Measurements from ENCODE around the gene CISTR. TPM values are rescaled to one million over a fixed set of nuclear protein-coding genes. Genes with fewer than 3 reads are reported as not detected.

CISTR gene
- total RNA-seq, 4 donors from 2014 or later: not detected

DNA sequence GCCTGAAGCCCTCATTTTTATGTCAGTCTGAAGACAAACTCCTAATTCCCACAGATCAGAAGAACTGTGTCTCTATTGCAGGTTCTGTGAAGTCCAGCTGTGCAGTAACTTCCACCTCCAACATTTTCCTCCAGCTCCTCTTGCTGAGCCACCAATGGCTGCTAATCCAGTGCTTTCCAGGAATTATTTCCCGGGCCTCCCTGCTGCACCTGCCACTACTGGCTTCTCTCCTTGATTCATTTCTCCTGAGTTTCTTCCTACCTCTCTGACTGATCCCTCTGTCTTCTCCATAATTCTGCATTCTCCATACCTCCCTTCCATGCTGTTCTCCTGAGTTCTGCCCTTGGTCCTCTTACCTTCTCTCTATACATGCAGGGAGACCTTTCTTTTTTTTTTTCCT is 45.7 kb downstream of the CISTR start:
- H3K4me1 ChIP-seq: no peaks in the 10 kb centered on the region
- H3K4me3 ChIP-seq: no peak overlapping the region
- H3K9me3 ChIP-seq: no peaks in the 10 kb centered on the region
- in situ Hi-C loops (cut with MboI; ENCODE audit: low sequenced_read_pairs in 4 of 4) (no loop called here), intact Hi-C loops (cut with DNase I; ENCODE audit: low total_unique reads) (no loop called here)
- H3K36me3 ChIP-seq: no peaks in the 10 kb centered on the region
- ATAC-seq (no peak), DNase-seq (no peak)
- peaks cover 9 to 29% (median 13%) of the 10 kb centered on the region in 3 donors for H3K27me3 ChIP-seq
- no peak overlapping the region for H3K27ac ChIP-seq
- TF ChIP-seq POLR2A (IDR thresholded peaks at IDR 0.05) (no peak), CTCF (IDR thresholded peaks at IDR 0.05 in 4 of 5, conservative IDR thresholded peaks at IDR 0.05 in 1 of 5) (no peak)

DNA sequence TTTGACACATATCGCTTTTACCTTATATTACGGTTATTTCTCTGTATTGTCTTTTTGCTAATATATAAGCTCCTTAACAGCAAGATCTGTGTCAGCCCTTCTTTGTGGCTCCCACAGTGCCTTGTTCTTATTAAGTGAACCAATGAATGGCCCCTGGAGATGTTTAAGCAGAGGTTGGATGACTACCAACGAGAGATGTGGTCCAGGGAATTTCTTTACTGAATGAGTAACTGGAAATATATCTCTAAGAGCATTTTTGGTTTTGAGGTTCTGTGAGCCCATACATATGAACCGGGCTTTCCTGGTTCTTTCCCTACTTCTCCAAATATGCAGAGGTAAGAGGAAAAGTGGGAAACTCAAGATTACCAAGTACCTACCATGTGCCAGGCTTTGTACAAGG is 48.0 kb downstream of the CISTR start:
- Histone ChIP-seq H3K27ac (no peak overlapping the region), H3K27me3 (peaks cover 9 to 31% (median 13%) of the 10 kb centered on the region in 3 donors), H3K4me1 (no peaks in the 10 kb centered on the region), H3K36me3 (no peaks in the 10 kb centered on the region), H3K9me3 (no peaks in the 10 kb centered on the region), H3K4me3 (no peak overlapping the region)
- intact Hi-C loops (cut with DNase I; ENCODE audit: low total_unique reads): no loop called here
- TF ChIP-seq POLR2A (IDR thresholded peaks at IDR 0.05) (no peak), CTCF (IDR thresholded peaks at IDR 0.05 in 4 of 5, conservative IDR thresholded peaks at IDR 0.05 in 1 of 5) (no peak)
- no peak for DNase-seq
- in situ Hi-C loops (cut with MboI; ENCODE audit: low sequenced_read_pairs in 4 of 4): loop anchor here (5.0 kb wide), 1 partner anchor 39 kb away; no protein-coding TSS in a partner anchor
- no peak for ATAC-seq

DNA sequence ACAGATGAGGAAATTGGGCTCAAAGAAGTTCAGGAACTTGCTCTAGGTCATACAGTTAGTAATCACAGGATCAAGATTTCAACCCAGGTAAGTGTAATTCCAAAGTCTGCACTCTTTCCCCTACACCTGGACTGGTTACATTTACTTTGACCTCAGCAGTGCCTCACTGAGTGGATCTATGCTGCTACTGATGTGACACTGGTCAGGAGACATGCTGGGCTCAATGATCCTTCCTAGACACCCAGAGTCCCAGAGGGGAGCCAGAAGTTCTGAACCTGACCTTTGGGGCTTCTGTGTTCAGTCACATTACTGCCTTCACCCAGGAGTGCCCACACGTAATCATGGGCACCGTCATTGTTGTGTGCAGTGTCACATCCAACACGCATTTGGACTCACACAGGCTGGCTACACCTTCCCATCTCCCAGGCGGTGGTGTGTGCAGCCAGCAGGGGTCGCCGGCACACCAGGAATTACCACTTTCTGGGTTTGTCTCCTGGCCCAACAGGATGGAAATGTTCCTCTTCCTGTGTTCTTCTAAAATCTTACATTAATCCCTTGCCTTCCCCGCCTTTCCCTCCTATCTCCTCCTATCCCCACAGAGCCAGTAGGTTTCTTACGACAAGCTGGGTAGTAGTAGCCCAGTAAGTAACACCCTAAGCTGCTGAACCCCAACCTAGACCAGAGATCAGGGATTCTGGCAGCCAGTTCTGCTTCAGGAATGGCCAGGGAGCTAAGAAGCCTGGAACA is 50.1 kb downstream of the CISTR start:
- DNase-seq: peak; percentile 53 to 70
- Histone ChIP-seq H3K27ac (no peak overlapping the region), H3K4me3 (no peak overlapping the region), H3K36me3 (no peaks in the 10 kb centered on the region), H3K4me1 (no peaks in the 10 kb centered on the region), H3K27me3 (peaks cover 20 to 32% (median 21%) of the 10 kb centered on the region in 3 donors), H3K9me3 (no peaks in the 10 kb centered on the region)
- in situ Hi-C loops (cut with MboI; ENCODE audit: low sequenced_read_pairs in 4 of 4) (loop anchor here (5.0 kb wide), 1 partner anchor 41 kb away; no protein-coding TSS in a partner anchor), intact Hi-C loops (cut with DNase I; ENCODE audit: low total_unique reads) (loop anchor here (1.0 kb wide), 1 partner anchor 42 kb away; no protein-coding TSS in a partner anchor)
- TF ChIP-seq CTCF (IDR thresholded peaks at IDR 0.05 in 4 of 5, conservative IDR thresholded peaks at IDR 0.05 in 1 of 5): peak; percentile 78 to 92 (median 91)
- no peak for TF ChIP-seq POLR2A (IDR thresholded peaks at IDR 0.05)
- peak; percentile 86 to 87 for ATAC-seq

- DNase-seq (no peak), ATAC-seq (no peak)
- intact Hi-C loops (cut with DNase I; ENCODE audit: low total_unique reads): no loop called here
- TF ChIP-seq POLR2A (IDR thresholded peaks at IDR 0.05): no peak
- TF ChIP-seq CTCF (IDR thresholded peaks at IDR 0.05 in 4 of 5, conservative IDR thresholded peaks at IDR 0.05 in 1 of 5): no peak
- Histone ChIP-seq H3K27me3 (peaks cover 17 to 36% (median 18%) of the 10 kb centered on the region in 3 donors), H3K9me3 (no peaks in the 10 kb centered on the region), H3K4me1 (peaks cover 0 to 5% of the 10 kb centered on the region in 2 donors), H3K36me3 (no peaks in the 10 kb centered on the region), H3K4me3 (no peak overlapping the region), H3K27ac (no peak overlapping the region)
- in situ Hi-C loops (cut with MboI; ENCODE audit: low sequenced_read_pairs in 4 of 4): loop anchor here (5.0 kb wide), 1 partner anchor 42 kb away; no protein-coding TSS in a partner anchor
Observed at GRCh38 chr12:53700567-53700966, 51.2 kb downstream of the CISTR start.
